ENCODE results near the gene TGFB1I1.
"Not testable (repeated sequence)": the region's sequence is repeated elsewhere in the genome, so short reads cannot be mapped to it uniquely, and the experiment has no call there.

TGFB1I1 gene

DNA sequence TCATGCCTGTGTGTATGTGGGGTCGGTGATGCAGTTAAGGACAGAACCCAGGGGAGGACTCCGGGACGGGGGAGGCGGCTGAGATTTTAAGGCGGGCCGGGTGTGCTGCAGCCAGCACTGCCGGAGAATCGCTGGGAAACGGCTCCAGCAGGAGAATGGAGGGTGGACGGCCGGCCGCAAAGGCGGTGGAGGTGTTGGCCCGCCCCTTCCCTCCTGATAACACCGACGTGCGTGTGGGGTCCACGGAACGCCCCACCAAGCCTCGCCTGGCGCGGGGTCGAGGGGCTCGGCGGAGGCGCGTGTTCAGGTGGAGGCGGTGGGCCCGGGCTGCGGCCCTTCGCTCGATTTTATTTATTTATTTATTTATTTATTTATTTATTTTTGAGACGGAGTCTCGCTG lies 30.0 kb upstream of the TGFB1I1 start:
- Histone ChIP-seq H2AFZ (ENCODE audit: low read depth, low read length) (no peak overlapping the region), H3K4me1 (ENCODE audit: low read length) (peaks cover 14% of the 10 kb centered on the region), H3K4me3 (ENCODE audit: low read length) (no peak overlapping the region), H3K36me3 (replicated peaks; ENCODE audit: low read depth, low read length) (no peaks in the 10 kb centered on the region), H3K9me3 (ENCODE audit: insufficient read depth, low read length) (no peaks in the 10 kb centered on the region), H4K20me1 (ENCODE audit: insufficient read depth, low read length) (no peaks in the 10 kb centered on the region), H3K79me2 (ENCODE audit: low read length) (no peaks in the 10 kb centered on the region), H3K27me3 (ENCODE audit: low read depth, low read length) (no peaks in the 10 kb centered on the region), H3K4me2 (ENCODE audit: low read length) (no peak overlapping the region), H3K27ac (ENCODE audit: low read length) (no peak overlapping the region), H3K9ac (ENCODE audit: low read length) (no peak overlapping the region)
- TF ChIP-seq, protein P1, sequence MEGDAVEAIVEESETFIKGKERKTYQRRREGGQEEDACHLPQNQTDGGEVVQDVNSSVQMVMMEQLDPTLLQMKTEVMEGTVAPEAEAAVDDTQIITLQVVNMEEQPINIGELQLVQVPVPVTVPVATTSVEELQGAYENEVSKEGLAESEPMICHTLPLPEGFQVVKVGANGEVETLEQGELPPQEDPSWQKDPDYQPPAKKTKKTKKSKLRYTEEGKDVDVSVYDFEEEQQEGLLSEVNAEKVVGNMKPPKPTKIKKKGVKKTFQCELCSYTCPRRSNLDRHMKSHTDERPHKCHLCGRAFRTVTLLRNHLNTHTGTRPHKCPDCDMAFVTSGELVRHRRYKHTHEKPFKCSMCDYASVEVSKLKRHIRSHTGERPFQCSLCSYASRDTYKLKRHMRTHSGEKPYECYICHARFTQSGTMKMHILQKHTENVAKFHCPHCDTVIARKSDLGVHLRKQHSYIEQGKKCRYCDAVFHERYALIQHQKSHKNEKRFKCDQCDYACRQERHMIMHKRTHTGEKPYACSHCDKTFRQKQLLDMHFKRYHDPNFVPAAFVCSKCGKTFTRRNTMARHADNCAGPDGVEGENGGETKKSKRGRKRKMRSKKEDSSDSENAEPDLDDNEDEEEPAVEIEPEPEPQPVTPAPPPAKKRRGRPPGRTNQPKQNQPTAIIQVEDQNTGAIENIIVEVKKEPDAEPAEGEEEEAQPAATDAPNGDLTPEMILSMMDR (IDR thresholded peaks at IDR 0.05; ENCODE audit: low read depth, low read length), result no peak
- no peak for TF ChIP-seq EZH2phosphoT487 (IDR thresholded peaks at IDR 0.05; ENCODE audit: low read depth)

DNA sequence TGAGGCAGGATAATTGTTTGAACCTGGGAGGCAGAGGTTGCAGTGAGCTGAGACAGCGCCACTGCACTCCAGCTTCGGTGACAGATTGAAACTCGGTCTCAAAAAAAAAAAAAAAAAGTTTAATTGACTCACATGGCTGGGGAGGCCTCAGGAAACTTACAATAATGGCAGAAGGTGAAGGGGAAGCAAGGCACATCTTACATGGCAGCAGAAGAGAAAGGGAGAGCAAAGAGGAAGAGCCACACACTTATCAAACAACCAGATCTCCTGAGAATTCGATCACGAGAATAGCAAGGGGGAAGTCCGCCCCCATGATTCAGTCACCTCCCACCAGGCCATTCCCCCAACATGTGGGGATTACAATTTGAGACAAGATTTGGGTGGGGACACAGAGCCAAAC lies 26.0 kb upstream of the TGFB1I1 start:
- H3K9me3 ChIP-seq (ENCODE audit: insufficient read depth, low read length); H3K4me2 ChIP-seq (ENCODE audit: low read length); H3K27ac ChIP-seq (ENCODE audit: low read length); H3K4me1 ChIP-seq (ENCODE audit: low read length); H2AFZ ChIP-seq (ENCODE audit: low read depth, low read length); H3K9ac ChIP-seq (ENCODE audit: low read length); H3K4me3 ChIP-seq (ENCODE audit: low read length); H3K27me3 ChIP-seq (ENCODE audit: low read depth, low read length); H3K36me3 ChIP-seq (replicated peaks; ENCODE audit: low read depth, low read length); H3K79me2 ChIP-seq (ENCODE audit: low read length); H4K20me1 ChIP-seq (ENCODE audit: insufficient read depth, low read length): not testable (repeated sequence)

DNA sequence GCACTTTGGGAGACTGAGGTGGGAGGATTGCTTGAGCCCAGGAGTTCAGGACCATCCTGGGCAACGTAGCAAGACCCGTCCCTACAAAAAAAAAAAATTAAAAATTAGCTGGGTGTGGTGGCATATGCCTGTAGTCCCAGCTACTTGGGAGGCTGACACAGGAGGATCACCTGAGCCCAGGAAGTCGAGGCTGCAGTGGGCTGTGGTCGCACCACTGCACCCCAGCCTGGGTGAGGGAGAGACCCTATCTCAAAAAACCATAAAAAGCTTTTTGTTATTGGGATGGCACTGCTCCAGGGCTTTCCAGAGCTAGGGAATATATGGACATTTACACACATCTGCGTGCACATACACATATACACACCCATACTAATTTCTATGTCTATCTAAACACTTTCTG lies 20.8 kb upstream of the TGFB1I1 start:
- Histone ChIP-seq H3K27ac (ENCODE audit: low read length) (no peak overlapping the region), H3K9ac (ENCODE audit: low read length) (no peak overlapping the region)

DNA sequence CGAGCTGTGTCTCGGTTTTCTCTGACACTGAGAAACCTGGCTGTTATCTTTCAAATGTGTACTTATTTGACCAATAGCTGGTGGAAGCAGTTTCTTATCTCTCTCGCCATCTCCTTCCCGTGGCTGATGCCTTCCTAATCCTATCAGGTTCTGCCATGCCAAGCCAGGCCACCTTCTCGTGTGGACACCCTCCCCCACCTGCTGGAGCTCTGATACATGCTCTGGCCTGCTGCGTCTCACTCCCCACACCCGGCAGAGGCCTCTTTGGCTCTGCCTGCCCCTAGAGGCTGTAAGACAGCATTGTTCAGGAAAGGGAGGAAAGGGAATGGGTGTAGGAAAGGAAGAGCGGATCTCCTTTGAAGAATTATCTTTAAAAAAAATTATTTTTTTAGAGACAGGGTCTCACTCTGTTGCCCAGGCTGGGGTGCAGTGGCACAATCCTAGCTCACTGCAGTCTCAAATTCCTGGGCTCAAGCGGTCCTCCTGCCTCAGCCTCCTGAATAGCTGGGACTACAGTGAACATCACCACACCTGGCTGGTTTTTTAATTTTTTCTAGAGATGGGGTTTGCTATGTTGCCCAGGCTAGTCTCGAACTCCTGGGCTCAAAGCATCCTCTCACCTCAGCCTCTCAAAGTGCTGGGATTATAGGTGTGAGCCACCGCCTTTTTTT lies 20.1 kb upstream of the TGFB1I1 start:
- Histone ChIP-seq H3K9me3 (ENCODE audit: insufficient read depth, low read length) (no peaks in the 10 kb centered on the region), H3K4me2 (ENCODE audit: low read length) (peak overlapping the region; percentile 20), H4K20me1 (ENCODE audit: insufficient read depth, low read length) (peaks cover 13% of the 10 kb centered on the region)

More for the DNA sequence above, 20.8 kb upstream of the TGFB1I1 start:
- peaks cover 11% of the 10 kb centered on the region; the same call in 1 of the 2 replicates for H4K20me1 ChIP-seq (ENCODE audit: insufficient read depth, low read length)
- no peak overlapping the region for H2AFZ ChIP-seq (ENCODE audit: low read depth, low read length)
- TF ChIP-seq EZH2phosphoT487 (IDR thresholded peaks at IDR 0.05; ENCODE audit: low read depth), result no peak
- TF ChIP-seq, protein P1 (IDR thresholded peaks at IDR 0.05; ENCODE audit: low read depth, low read length), result no peak
- H3K27me3 ChIP-seq (ENCODE audit: low read depth, low read length), result no peaks in the 10 kb centered on the region
- H3K36me3 ChIP-seq (replicated peaks; ENCODE audit: low read depth, low read length), result peaks cover 4% of the 10 kb centered on the region
- H3K4me2 ChIP-seq (ENCODE audit: low read length), result peak overlapping the region; percentile 20
- no peak overlapping the region for H3K4me3 ChIP-seq (ENCODE audit: low read length)
- peaks cover 13% of the 10 kb centered on the region for H3K79me2 ChIP-seq (ENCODE audit: low read length)
- H3K9me3 ChIP-seq (ENCODE audit: insufficient read depth, low read length), result no peaks in the 10 kb centered on the region
- H3K4me1 ChIP-seq (ENCODE audit: low read length), result 0 out of 2 replicates have a peak, but pooled peaks cover 3% of the 10 kb centered on the region

More for the DNA sequence above, 20.1 kb upstream of the TGFB1I1 start:
- Histone ChIP-seq H3K27ac (ENCODE audit: low read length) (no peak overlapping the region), H3K36me3 (replicated peaks; ENCODE audit: low read depth, low read length) (peaks cover 5% of the 10 kb centered on the region), H3K27me3 (ENCODE audit: low read depth, low read length) (no peaks in the 10 kb centered on the region), H3K4me3 (ENCODE audit: low read length) (no peak overlapping the region), H3K79me2 (ENCODE audit: low read length) (peaks cover 18% of the 10 kb centered on the region), H3K4me1 (ENCODE audit: low read length) (0 out of 2 replicates have a peak, but pooled peaks cover 3% of the 10 kb centered on the region), H3K9ac (ENCODE audit: low read length) (no peak overlapping the region), H2AFZ (ENCODE audit: low read depth, low read length) (no peak overlapping the region)
- no peak for TF ChIP-seq EZH2phosphoT487 (IDR thresholded peaks at IDR 0.05; ENCODE audit: low read depth)
- TF ChIP-seq, protein P1 (IDR thresholded peaks at IDR 0.05; ENCODE audit: low read depth, low read length), result peak; percentile 29
